ENCODE measurements around the gene EPAS1. TPM values are rescaled to one million over a fixed set of nuclear protein-coding genes. Genes with fewer than 3 reads are reported as not detected.
A peak's percentile ranks its signal among the peaks of the same experiment; 100 is the strongest.

EPAS1 gene
- total and polyA plus RNA-seq, 4 donors: 26.2 to 193 (median 61.1) TPM

DNA sequence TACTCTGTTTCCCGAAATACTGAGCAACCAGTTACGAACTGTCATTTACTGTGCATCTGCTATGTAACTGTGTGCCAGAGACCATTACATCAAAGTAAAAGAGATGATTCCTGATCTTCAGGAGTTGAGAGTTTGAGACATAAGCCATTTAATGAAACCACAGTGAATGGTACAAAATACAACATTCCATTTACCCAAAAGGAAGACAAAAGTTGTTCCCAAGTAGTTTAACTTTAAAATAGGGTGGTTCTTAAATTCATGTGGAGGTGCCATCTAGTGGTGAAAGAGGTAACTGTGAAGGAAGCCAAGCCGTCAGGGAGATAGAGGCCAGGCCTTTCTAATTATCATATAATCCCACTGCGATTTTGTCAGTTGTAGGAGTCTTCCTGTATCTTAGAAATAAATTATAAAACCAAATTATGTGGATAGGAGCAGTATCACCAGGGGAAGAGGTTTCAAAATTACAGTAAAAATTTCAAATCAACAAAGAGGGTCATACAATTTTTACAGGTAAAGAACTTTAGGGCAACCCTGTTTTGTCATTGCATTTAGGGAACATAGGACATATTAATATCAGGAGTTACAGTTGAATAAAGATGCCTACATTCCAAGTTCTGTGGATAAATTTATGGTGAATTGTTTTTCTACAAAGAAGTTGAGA lies 67.7 kb downstream of the EPAS1 start:
- Histone ChIP-seq H3K9me3 (ENCODE audit: control insufficient read depth in 4 of 4, low read length in 3 of 4) (no peaks in the 10 kb centered on the region), H3K36me3 (ENCODE audit: control insufficient read depth in 4 of 4, insufficient read depth in 3 of 4, low read depth in 1 of 4, low read length in 3 of 4) (peaks cover 15 to 61% (median 46%) of the 10 kb centered on the region in 4 donors), H3K27ac (ENCODE audit: low read depth in 1 of 2, low read length in 2 of 2) (peak overlapping the region; percentile 38 to 50), H3K9ac (ENCODE audit: low read depth in 1 of 2, low read length in 2 of 2) (peak overlapping the region in 1 of 2 donors; percentile 39), H3K27me3 (ENCODE audit: control insufficient read depth in 4 of 4, insufficient read depth in 4 of 4, low read length in 3 of 4) (no peaks in the 10 kb centered on the region), H3K4me3 (ENCODE audit: low read depth in 1 of 3, low read length in 3 of 3) (no peak overlapping the region), H3K4me1 (ENCODE audit: control insufficient read depth in 4 of 4, insufficient read depth in 4 of 4, low read length in 3 of 4) (peaks cover 5 to 18% (median 11%) of the 10 kb centered on the region in 4 donors)
- TF ChIP-seq HNF4A (conservative IDR thresholded peaks at IDR 0.05): no peak
- no peak for TF ChIP-seq GABPA (IDR thresholded peaks at IDR 0.05 in 1 of 2, conservative IDR thresholded peaks at IDR 0.05 in 1 of 2)
- TF ChIP-seq YY1 (IDR thresholded peaks at IDR 0.05): no peak
- no peak for TF ChIP-seq HNF4G (IDR thresholded peaks at IDR 0.05)
- no peak for TF ChIP-seq MAX (IDR thresholded peaks at IDR 0.05)
- TF ChIP-seq, protein P1, sequence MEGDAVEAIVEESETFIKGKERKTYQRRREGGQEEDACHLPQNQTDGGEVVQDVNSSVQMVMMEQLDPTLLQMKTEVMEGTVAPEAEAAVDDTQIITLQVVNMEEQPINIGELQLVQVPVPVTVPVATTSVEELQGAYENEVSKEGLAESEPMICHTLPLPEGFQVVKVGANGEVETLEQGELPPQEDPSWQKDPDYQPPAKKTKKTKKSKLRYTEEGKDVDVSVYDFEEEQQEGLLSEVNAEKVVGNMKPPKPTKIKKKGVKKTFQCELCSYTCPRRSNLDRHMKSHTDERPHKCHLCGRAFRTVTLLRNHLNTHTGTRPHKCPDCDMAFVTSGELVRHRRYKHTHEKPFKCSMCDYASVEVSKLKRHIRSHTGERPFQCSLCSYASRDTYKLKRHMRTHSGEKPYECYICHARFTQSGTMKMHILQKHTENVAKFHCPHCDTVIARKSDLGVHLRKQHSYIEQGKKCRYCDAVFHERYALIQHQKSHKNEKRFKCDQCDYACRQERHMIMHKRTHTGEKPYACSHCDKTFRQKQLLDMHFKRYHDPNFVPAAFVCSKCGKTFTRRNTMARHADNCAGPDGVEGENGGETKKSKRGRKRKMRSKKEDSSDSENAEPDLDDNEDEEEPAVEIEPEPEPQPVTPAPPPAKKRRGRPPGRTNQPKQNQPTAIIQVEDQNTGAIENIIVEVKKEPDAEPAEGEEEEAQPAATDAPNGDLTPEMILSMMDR (IDR thresholded peaks at IDR 0.05; ENCODE audit: low read depth, low read length, missing input control): peak; percentile 85
- no peak for TF ChIP-seq JUND (IDR thresholded peaks at IDR 0.05)
- peak; percentile 93 to 94 for TF ChIP-seq RAD21 (IDR thresholded peaks at IDR 0.05)
- peak; percentile 10 to 24 for TF ChIP-seq RXRA (IDR thresholded peaks at IDR 0.05)
- 53% methylated on average over 4 of the region's 4 CpGs for WGBS
- DNase-seq (ENCODE audit: low spot score): no peak

GRCh38 chr2:46365913-46366667 lies 68.9 kb downstream of the EPAS1 start:
- Histone ChIP-seq H3K4me1 (ENCODE audit: control insufficient read depth in 4 of 4, insufficient read depth in 4 of 4, low read length in 3 of 4) (peaks cover 5 to 18% (median 11%) of the 10 kb centered on the region in 4 donors), H3K9me3 (ENCODE audit: control insufficient read depth in 4 of 4, low read length in 3 of 4) (no peaks in the 10 kb centered on the region), H3K36me3 (ENCODE audit: control insufficient read depth in 4 of 4, insufficient read depth in 3 of 4, low read depth in 1 of 4, low read length in 3 of 4) (peaks cover 16 to 61% (median 48%) of the 10 kb centered on the region in 4 donors), H3K27me3 (ENCODE audit: control insufficient read depth in 4 of 4, insufficient read depth in 4 of 4, low read length in 3 of 4) (no peaks in the 10 kb centered on the region), H3K27ac (ENCODE audit: low read depth in 1 of 2, low read length in 2 of 2) (peak overlapping the region; percentile 38 to 50), H3K9ac (ENCODE audit: low read depth in 1 of 2, low read length in 2 of 2) (no peak overlapping the region), H3K4me3 (ENCODE audit: low read depth in 1 of 3, low read length in 3 of 3) (no peak overlapping the region)
- WGBS: 79% methylated on average over 15 of the region's 15 CpGs
- no peak for DNase-seq (ENCODE audit: low spot score)
- no peak for TF ChIP-seq HNF4A (conservative IDR thresholded peaks at IDR 0.05)
- TF ChIP-seq TAF1 (conservative IDR thresholded peaks at IDR 0.05): no peak
- no peak for TF ChIP-seq EGR1 (IDR thresholded peaks at IDR 0.05; ENCODE audit: low read depth in 2 of 2)
- peak; percentile 48 to 60 for TF ChIP-seq RAD21 (IDR thresholded peaks at IDR 0.05)
- TF ChIP-seq, protein P1 (IDR thresholded peaks at IDR 0.05; ENCODE audit: low read depth, low read length, missing input control): peak; percentile 30

All from liver (tissue), 9 donors.